ENCODE data around the gene OGDH. TPM values are rescaled to one million over a fixed set of nuclear protein-coding genes. Genes with fewer than 3 reads are reported as not detected.

The OGDH gene
- total RNA-seq, 1 experiment from 2014 or later, result 69.1 TPM

- TF ChIP-seq ZNF274 (IDR thresholded peaks at IDR 0.05; ENCODE audit: low read depth, low read length), result no peak
- TF ChIP-seq, protein P1, sequence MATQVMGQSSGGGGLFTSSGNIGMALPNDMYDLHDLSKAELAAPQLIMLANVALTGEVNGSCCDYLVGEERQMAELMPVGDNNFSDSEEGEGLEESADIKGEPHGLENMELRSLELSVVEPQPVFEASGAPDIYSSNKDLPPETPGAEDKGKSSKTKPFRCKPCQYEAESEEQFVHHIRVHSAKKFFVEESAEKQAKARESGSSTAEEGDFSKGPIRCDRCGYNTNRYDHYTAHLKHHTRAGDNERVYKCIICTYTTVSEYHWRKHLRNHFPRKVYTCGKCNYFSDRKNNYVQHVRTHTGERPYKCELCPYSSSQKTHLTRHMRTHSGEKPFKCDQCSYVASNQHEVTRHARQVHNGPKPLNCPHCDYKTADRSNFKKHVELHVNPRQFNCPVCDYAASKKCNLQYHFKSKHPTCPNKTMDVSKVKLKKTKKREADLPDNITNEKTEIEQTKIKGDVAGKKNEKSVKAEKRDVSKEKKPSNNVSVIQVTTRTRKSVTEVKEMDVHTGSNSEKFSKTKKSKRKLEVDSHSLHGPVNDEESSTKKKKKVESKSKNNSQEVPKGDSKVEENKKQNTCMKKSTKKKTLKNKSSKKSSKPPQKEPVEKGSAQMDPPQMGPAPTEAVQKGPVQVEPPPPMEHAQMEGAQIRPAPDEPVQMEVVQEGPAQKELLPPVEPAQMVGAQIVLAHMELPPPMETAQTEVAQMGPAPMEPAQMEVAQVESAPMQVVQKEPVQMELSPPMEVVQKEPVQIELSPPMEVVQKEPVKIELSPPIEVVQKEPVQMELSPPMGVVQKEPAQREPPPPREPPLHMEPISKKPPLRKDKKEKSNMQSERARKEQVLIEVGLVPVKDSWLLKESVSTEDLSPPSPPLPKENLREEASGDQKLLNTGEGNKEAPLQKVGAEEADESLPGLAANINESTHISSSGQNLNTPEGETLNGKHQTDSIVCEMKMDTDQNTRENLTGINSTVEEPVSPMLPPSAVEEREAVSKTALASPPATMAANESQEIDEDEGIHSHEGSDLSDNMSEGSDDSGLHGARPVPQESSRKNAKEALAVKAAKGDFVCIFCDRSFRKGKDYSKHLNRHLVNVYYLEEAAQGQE (IDR thresholded peaks at IDR 0.05; ENCODE audit: low read depth), result no peak
Observed at GRCh38 chr7:44631458-44632115, 25.2 kb downstream of the OGDH start (continued).

DNA sequence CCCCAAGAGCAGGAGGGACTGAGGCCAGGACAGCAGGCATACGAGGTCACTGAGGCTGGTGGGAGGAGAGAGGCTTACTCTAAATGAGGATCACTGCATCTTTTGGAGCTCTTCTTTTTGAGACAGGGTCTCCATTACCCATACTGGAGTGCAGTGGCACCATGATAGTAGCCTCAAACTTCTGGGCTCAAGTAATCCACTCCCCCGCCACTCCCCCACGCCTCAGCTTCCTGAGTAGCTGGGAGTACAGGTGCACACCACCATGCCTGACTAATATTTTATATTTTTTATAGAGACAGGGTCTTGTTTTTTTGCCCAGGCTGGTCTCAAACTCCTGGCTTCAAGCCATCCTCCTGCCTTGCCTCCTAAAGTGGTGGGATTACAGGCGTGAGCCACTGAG, 25.8 kb downstream of the OGDH start:
- peaks cover 0 to 3% of the 10 kb centered on the region in 2 experiments; a peak in 2 of 4 replicates for H3K36me3 ChIP-seq (ENCODE audit: control insufficient read depth in 1 of 2, insufficient read depth in 2 of 2, low read length in 2 of 2)

More for the DNA sequence above, 25.8 kb downstream of the OGDH start:
- intact Hi-C loops (cut with micrococcal nuclease), result no loop called here
- Histone ChIP-seq H3K9me3 (ENCODE audit: control insufficient read depth in 1 of 2, insufficient read depth in 1 of 2, low read depth in 1 of 2, low read length in 2 of 2) (no peaks in the 10 kb centered on the region), H4K20me1 (ENCODE audit: insufficient read depth) (no peaks in the 10 kb centered on the region), H2AFZ (ENCODE audit: low read depth, low read length, poor library complexity, severe bottlenecking) (no peak overlapping the region), H3K27me3 (ENCODE audit: insufficient read depth, low read length) (no peaks in the 10 kb centered on the region), H3K9ac (ENCODE audit: low read length) (no peak overlapping the region), H3K9me2 (ENCODE audit: insufficient read depth) (no peaks in the 10 kb centered on the region), H3K79me2 (ENCODE audit: insufficient read depth, low read length) (peaks cover 11% of the 10 kb centered on the region; the same call in 1 of the 2 replicates), H3K4me1 (ENCODE audit: control insufficient read depth in 1 of 2, insufficient read depth in 2 of 2, low read length in 2 of 2) (peaks cover 10 to 38% of the 10 kb centered on the region in 2 experiments), H3K4me2 (ENCODE audit: low read length) (no peak overlapping the region), H3K27ac (ENCODE audit: low read depth, low read length) (no peak overlapping the region), H3K4me3 (replicated peaks in 1 of 2; ENCODE audit: low read depth in 1 of 2, low read length in 2 of 2) (no peak overlapping the region)
- BruUV-seq (replicated peaks), result no TSS peak
- DNase-seq (ENCODE audit: low read depth, low spot score) (no peak), ATAC-seq (no peak)
- TF ChIP-seq ATF3 (IDR thresholded peaks at IDR 0.05) (no peak), TCF7L2 (IDR thresholded peaks at IDR 0.05; ENCODE audit: borderline replicate concordance, extremely low read depth, insufficient read depth, insufficient read length) (no peak), SIN3A (IDR thresholded peaks at IDR 0.05; ENCODE audit: low read depth) (no peak), EZH2 (IDR thresholded peaks at IDR 0.05) (no peak), POLR2AphosphoS5 (IDR thresholded peaks at IDR 0.05; ENCODE audit: low read depth, low read length) (no peak), MAX (IDR thresholded peaks at IDR 0.05) (no peak), CEBPB (IDR thresholded peaks at IDR 0.05; ENCODE audit: low read depth) (no peak), ZNF274 (IDR thresholded peaks at IDR 0.05; ENCODE audit: low read depth, low read length) (no peak), EGR1 (IDR thresholded peaks at IDR 0.05; ENCODE audit: low read depth) (no peak), EZH2phosphoT487 (IDR thresholded peaks at IDR 0.05; ENCODE audit: borderline replicate concordance) (no peak), ZBTB33 (IDR thresholded peaks at IDR 0.05; ENCODE audit: extremely low read depth, insufficient replicate concordance, low read length) (no peak)
- TF ChIP-seq, protein P2, sequence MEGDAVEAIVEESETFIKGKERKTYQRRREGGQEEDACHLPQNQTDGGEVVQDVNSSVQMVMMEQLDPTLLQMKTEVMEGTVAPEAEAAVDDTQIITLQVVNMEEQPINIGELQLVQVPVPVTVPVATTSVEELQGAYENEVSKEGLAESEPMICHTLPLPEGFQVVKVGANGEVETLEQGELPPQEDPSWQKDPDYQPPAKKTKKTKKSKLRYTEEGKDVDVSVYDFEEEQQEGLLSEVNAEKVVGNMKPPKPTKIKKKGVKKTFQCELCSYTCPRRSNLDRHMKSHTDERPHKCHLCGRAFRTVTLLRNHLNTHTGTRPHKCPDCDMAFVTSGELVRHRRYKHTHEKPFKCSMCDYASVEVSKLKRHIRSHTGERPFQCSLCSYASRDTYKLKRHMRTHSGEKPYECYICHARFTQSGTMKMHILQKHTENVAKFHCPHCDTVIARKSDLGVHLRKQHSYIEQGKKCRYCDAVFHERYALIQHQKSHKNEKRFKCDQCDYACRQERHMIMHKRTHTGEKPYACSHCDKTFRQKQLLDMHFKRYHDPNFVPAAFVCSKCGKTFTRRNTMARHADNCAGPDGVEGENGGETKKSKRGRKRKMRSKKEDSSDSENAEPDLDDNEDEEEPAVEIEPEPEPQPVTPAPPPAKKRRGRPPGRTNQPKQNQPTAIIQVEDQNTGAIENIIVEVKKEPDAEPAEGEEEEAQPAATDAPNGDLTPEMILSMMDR (IDR thresholded peaks at IDR 0.05 in 2 of 3, conservative IDR thresholded peaks at IDR 0.05 in 1 of 3; ENCODE audit: borderline replicate concordance in 1 of 3, insufficient read depth in 1 of 3, low read depth in 2 of 3, low read length in 2 of 3), result no peak
- RAD21 ChIA-PET (ENCODE audit: low non-redundant PET in 1 of 2, low total read pairs in 2 of 2, uncharacterized antibody in 2 of 2, unreplicated experiment in 2 of 2), result no interaction called here
- CTCF ChIA-PET, result no interaction called here
- POLR2A ChIA-PET, result no interaction called here

Data from HCT116 (cell line).